ENCODE results near the gene ZNF385B. TPM values are rescaled to one million over a fixed set of nuclear protein-coding genes. Genes with fewer than 3 reads are reported as not detected.

Gene ZNF385B
- total RNA-seq, 1 donor from 2014 or later = 1.0 TPM

- Histone ChIP-seq H3K9ac (ENCODE audit: low read depth in 1 of 3, low read length in 3 of 3) (no peak overlapping the region), H3K36me3 (ENCODE audit: control insufficient read depth in 3 of 3, insufficient read depth in 3 of 3, low read length in 3 of 3) (peaks cover 0 to 4% (median 2%) of the 10 kb centered on the region in 3 donors), H3K9me3 (ENCODE audit: control insufficient read depth in 3 of 3, low read length in 3 of 3) (no peaks in the 10 kb centered on the region), H3K27ac (ENCODE audit: low read depth, low read length) (no peak overlapping the region), H3K4me3 (ENCODE audit: low read length in 3 of 3) (no peak overlapping the region), H3K4me1 (ENCODE audit: control insufficient read depth in 3 of 3, insufficient read depth in 3 of 3, low read length in 3 of 3) (peaks cover 0 to 4% (median 0%) of the 10 kb centered on the region in 3 donors), H3K27me3 (ENCODE audit: control insufficient read depth in 3 of 3, insufficient read depth in 3 of 3, low read length in 3 of 3) (no peaks in the 10 kb centered on the region)
Observed at GRCh38 chr2:179449010-179449409, 412.4 kb downstream of the ZNF385B start.

- Histone ChIP-seq H3K4me3 (ENCODE audit: low read length in 3 of 3) (no peak overlapping the region), H3K36me3 (ENCODE audit: control insufficient read depth in 3 of 3, insufficient read depth in 3 of 3, low read length in 3 of 3) (peaks cover 2 to 4% (median 2%) of the 10 kb centered on the region in 3 donors), H3K27me3 (ENCODE audit: control insufficient read depth in 3 of 3, insufficient read depth in 3 of 3, low read length in 3 of 3) (no peaks in the 10 kb centered on the region), H3K4me1 (ENCODE audit: control insufficient read depth in 3 of 3, insufficient read depth in 3 of 3, low read length in 3 of 3) (peaks cover 0 to 4% (median 0%) of the 10 kb centered on the region in 3 donors), H3K9me3 (ENCODE audit: control insufficient read depth in 3 of 3, low read length in 3 of 3) (no peaks in the 10 kb centered on the region), H3K27ac (ENCODE audit: low read depth, low read length) (no peak overlapping the region), H3K9ac (ENCODE audit: low read depth in 1 of 3, low read length in 3 of 3) (no peak overlapping the region)
Observed at GRCh38 chr2:179447839-179448447, 413.5 kb downstream of the ZNF385B start.

GRCh38 chr2:179447421-179447820 lies 414.0 kb downstream of the ZNF385B start:
- Histone ChIP-seq H3K36me3 (ENCODE audit: control insufficient read depth in 3 of 3, insufficient read depth in 3 of 3, low read length in 3 of 3) (peaks cover 2 to 4% (median 2%) of the 10 kb centered on the region in 3 donors), H3K27me3 (ENCODE audit: control insufficient read depth in 3 of 3, insufficient read depth in 3 of 3, low read length in 3 of 3) (no peaks in the 10 kb centered on the region), H3K4me3 (ENCODE audit: low read length in 3 of 3) (no peak overlapping the region), H3K9ac (ENCODE audit: low read depth in 1 of 3, low read length in 3 of 3) (no peak overlapping the region), H3K4me1 (ENCODE audit: control insufficient read depth in 3 of 3, insufficient read depth in 3 of 3, low read length in 3 of 3) (peaks cover 0 to 4% (median 0%) of the 10 kb centered on the region in 3 donors), H3K27ac (ENCODE audit: low read depth, low read length) (no peak overlapping the region), H3K9me3 (ENCODE audit: control insufficient read depth in 3 of 3, low read length in 3 of 3) (no peaks in the 10 kb centered on the region)

- Histone ChIP-seq H3K36me3 (ENCODE audit: control insufficient read depth in 3 of 3, insufficient read depth in 3 of 3, low read length in 3 of 3) (peaks cover 2 to 4% (median 2%) of the 10 kb centered on the region in 3 donors), H3K4me3 (ENCODE audit: low read length in 3 of 3) (no peak overlapping the region), H3K9ac (ENCODE audit: low read depth in 1 of 3, low read length in 3 of 3) (no peak overlapping the region), H3K27me3 (ENCODE audit: control insufficient read depth in 3 of 3, insufficient read depth in 3 of 3, low read length in 3 of 3) (no peaks in the 10 kb centered on the region), H3K9me3 (ENCODE audit: control insufficient read depth in 3 of 3, low read length in 3 of 3) (no peaks in the 10 kb centered on the region), H3K4me1 (ENCODE audit: control insufficient read depth in 3 of 3, insufficient read depth in 3 of 3, low read length in 3 of 3) (peaks cover 0 to 4% (median 0%) of the 10 kb centered on the region in 3 donors), H3K27ac (ENCODE audit: low read depth, low read length) (no peak overlapping the region)
Observed at GRCh38 chr2:179446476-179447141, 414.8 kb downstream of the ZNF385B start.

DNA sequence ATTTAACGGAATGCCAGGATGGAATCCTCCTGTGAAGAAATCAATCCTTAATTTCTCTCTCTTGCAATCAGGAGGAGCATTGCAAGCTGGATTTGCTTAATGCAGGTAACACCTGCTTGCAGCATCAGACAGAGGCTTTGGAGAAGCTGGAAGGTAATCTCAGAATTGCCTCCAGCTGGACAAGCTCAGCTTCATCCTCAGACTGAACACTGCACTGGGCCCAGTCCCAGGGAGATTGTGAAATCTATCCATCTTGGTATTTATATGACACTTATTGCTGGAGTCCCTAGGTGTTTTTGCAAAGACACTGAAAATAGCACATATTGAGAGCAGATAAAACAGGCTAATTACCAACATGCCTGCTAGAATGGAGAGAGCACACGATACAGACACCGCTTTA lies 417.4 kb downstream of the ZNF385B start:
- Histone ChIP-seq H3K9me3 (ENCODE audit: control insufficient read depth in 3 of 3, low read length in 3 of 3) (no peaks in the 10 kb centered on the region), H3K4me1 (ENCODE audit: control insufficient read depth in 3 of 3, insufficient read depth in 3 of 3, low read length in 3 of 3) (peaks cover 0 to 4% (median 0%) of the 10 kb centered on the region in 3 donors), H3K9ac (ENCODE audit: low read depth in 1 of 3, low read length in 3 of 3) (no peak overlapping the region), H3K27me3 (ENCODE audit: control insufficient read depth in 3 of 3, insufficient read depth in 3 of 3, low read length in 3 of 3) (no peaks in the 10 kb centered on the region), H3K27ac (ENCODE audit: low read depth, low read length) (no peak overlapping the region), H3K36me3 (ENCODE audit: control insufficient read depth in 3 of 3, insufficient read depth in 3 of 3, low read length in 3 of 3) (peaks cover 2 to 4% (median 2%) of the 10 kb centered on the region in 3 donors), H3K4me3 (ENCODE audit: low read length in 3 of 3) (no peak overlapping the region)

DNA sequence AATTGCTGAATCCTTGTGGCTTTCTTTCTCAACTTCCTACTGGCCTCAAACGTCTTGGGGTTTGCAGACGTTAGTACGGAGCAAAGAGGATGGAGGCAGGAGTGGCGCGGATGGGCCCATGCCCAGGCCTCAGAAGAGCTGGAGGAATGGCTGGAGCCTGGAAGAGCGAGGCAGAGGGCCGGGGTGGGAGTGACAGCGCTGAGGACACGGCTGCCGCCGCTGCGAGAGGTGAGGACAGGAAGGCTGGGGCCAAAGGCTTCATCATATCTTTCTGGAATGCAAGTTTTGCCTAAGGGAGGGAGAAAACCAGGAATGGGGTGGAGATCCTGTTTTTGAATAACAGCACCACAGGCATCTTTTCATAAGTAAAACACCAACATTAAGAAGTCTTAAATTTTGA lies 418.2 kb downstream of the ZNF385B start:
- Histone ChIP-seq H3K4me3 (ENCODE audit: low read length in 3 of 3) (no peak overlapping the region), H3K27ac (ENCODE audit: low read depth, low read length) (no peak overlapping the region), H3K9ac (ENCODE audit: low read depth in 1 of 3, low read length in 3 of 3) (no peak overlapping the region), H3K27me3 (ENCODE audit: control insufficient read depth in 3 of 3, insufficient read depth in 3 of 3, low read length in 3 of 3) (no peaks in the 10 kb centered on the region), H3K4me1 (ENCODE audit: control insufficient read depth in 3 of 3, insufficient read depth in 3 of 3, low read length in 3 of 3) (peaks cover 0 to 4% (median 0%) of the 10 kb centered on the region in 3 donors), H3K9me3 (ENCODE audit: control insufficient read depth in 3 of 3, low read length in 3 of 3) (no peaks in the 10 kb centered on the region), H3K36me3 (ENCODE audit: control insufficient read depth in 3 of 3, insufficient read depth in 3 of 3, low read length in 3 of 3) (peaks cover 2 to 4% (median 2%) of the 10 kb centered on the region in 3 donors)

DNA sequence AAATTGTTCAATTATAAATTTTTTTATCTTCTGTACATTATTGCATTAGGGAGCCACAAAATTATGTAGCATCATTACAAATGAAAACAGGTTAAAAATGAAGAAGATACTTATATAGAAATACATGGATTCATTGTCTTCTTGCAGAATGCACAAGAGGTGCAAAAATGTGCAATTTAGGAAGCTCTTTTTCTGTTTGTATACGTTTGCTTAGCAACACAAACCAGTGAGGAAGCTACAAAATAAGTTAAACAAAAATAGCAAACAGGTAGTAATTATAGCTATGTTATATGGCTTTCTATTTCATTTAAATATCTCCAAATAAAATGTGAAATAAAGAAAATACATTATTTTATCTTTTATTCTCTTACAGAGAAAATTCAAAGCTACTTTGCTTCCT lies 419.2 kb downstream of the ZNF385B start:
- Histone ChIP-seq H3K27me3 (ENCODE audit: control insufficient read depth in 3 of 3, insufficient read depth in 3 of 3, low read length in 3 of 3) (no peaks in the 10 kb centered on the region), H3K4me1 (ENCODE audit: control insufficient read depth in 3 of 3, insufficient read depth in 3 of 3, low read length in 3 of 3) (peaks cover 0 to 4% (median 0%) of the 10 kb centered on the region in 3 donors), H3K27ac (ENCODE audit: low read depth, low read length) (no peak overlapping the region), H3K9ac (ENCODE audit: low read depth in 1 of 3, low read length in 3 of 3) (no peak overlapping the region), H3K4me3 (ENCODE audit: low read length in 3 of 3) (no peak overlapping the region), H3K9me3 (ENCODE audit: control insufficient read depth in 3 of 3, low read length in 3 of 3) (no peaks in the 10 kb centered on the region), H3K36me3 (ENCODE audit: control insufficient read depth in 3 of 3, insufficient read depth in 3 of 3, low read length in 3 of 3) (peaks cover 2 to 4% (median 2%) of the 10 kb centered on the region in 3 donors)

GRCh38 chr2:179441551-179441950 lies 419.9 kb downstream of the ZNF385B start:
- H3K27me3 ChIP-seq (ENCODE audit: control insufficient read depth in 3 of 3, insufficient read depth in 3 of 3, low read length in 3 of 3) = no peaks in the 10 kb centered on the region
- no peak overlapping the region for H3K4me3 ChIP-seq (ENCODE audit: low read length in 3 of 3)
- no peaks in the 10 kb centered on the region for H3K9me3 ChIP-seq (ENCODE audit: control insufficient read depth in 3 of 3, low read length in 3 of 3)
- peaks cover 0 to 4% (median 0%) of the 10 kb centered on the region in 3 donors for H3K4me1 ChIP-seq (ENCODE audit: control insufficient read depth in 3 of 3, insufficient read depth in 3 of 3, low read length in 3 of 3)
- H3K36me3 ChIP-seq (ENCODE audit: control insufficient read depth in 3 of 3, insufficient read depth in 3 of 3, low read length in 3 of 3) = peaks cover 2 to 4% (median 2%) of the 10 kb centered on the region in 3 donors
- no peak overlapping the region for H3K27ac ChIP-seq (ENCODE audit: low read depth, low read length)
- no peak overlapping the region for H3K9ac ChIP-seq (ENCODE audit: low read depth in 1 of 3, low read length in 3 of 3)

DNA sequence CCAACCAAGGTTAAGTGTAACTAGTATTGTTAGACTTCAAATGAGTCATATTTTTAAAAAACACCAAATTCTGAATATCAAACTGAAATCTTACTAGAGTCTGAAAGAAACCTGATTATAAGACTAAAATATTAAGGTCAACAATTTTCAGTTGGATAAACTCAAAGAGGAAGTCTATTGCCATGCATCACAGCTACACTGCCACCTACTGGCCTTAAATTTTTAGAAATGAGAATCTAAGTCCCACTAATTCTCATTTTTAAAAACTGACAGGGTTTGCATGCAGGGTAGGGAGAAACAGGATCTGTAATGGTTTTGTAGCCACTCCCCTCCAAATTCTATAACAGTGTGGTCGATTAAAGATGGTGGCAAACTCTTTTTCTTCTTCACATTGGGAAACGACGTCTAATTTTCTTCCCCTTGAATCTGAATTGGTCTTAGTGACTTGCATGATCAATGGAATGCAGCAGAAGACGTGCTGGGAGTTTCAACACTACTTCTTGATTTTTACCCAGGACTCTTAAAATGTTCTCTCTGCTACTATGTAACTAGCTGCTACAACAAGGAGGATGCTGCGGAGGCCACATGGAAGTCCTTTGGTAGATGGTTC lies 420.7 kb downstream of the ZNF385B start:
- Histone ChIP-seq H3K9me3 (ENCODE audit: control insufficient read depth in 3 of 3, low read length in 3 of 3) (no peaks in the 10 kb centered on the region), H3K36me3 (ENCODE audit: control insufficient read depth in 3 of 3, insufficient read depth in 3 of 3, low read length in 3 of 3) (peaks cover 0 to 4% (median 2%) of the 10 kb centered on the region in 3 donors), H3K27ac (ENCODE audit: low read depth, low read length) (no peak overlapping the region), H3K4me3 (ENCODE audit: low read length in 3 of 3) (no peak overlapping the region), H3K27me3 (ENCODE audit: control insufficient read depth in 3 of 3, insufficient read depth in 3 of 3, low read length in 3 of 3) (no peaks in the 10 kb centered on the region), H3K9ac (ENCODE audit: low read depth in 1 of 3, low read length in 3 of 3) (no peak overlapping the region), H3K4me1 (ENCODE audit: control insufficient read depth in 3 of 3, insufficient read depth in 3 of 3, low read length in 3 of 3) (peaks cover 0 to 4% (median 0%) of the 10 kb centered on the region in 3 donors)

GRCh38 chr2:179438654-179439053 lies 422.8 kb downstream of the ZNF385B start:
- H3K27ac ChIP-seq (ENCODE audit: low read depth, low read length) = no peak overlapping the region

More at GRCh38 chr2:179438654-179439053, 422.8 kb downstream of the ZNF385B start:
- Histone ChIP-seq H3K9ac (ENCODE audit: low read depth in 1 of 3, low read length in 3 of 3) (no peak overlapping the region), H3K4me3 (ENCODE audit: low read length in 3 of 3) (no peak overlapping the region), H3K9me3 (ENCODE audit: control insufficient read depth in 3 of 3, low read length in 3 of 3) (no peaks in the 10 kb centered on the region), H3K4me1 (ENCODE audit: control insufficient read depth in 3 of 3, insufficient read depth in 3 of 3, low read length in 3 of 3) (no peaks in the 10 kb centered on the region), H3K36me3 (ENCODE audit: control insufficient read depth in 3 of 3, insufficient read depth in 3 of 3, low read length in 3 of 3) (peaks cover 0 to 2% (median 0%) of the 10 kb centered on the region in 3 donors), H3K27me3 (ENCODE audit: control insufficient read depth in 3 of 3, insufficient read depth in 3 of 3, low read length in 3 of 3) (no peaks in the 10 kb centered on the region)
